Activated CD8-positive, alpha-beta memory T cell treated with anti-CD3 and anti-CD28 coated beads, Interleukin-2, amount 50 U/mL, for 1 hour (primary cell): ENCODE measurements around the gene RIMS1.

ENCODE experiments used
- DNase-seq: peaks from one replicate; pipeline ENCODE4 v3.0.0-alpha.2; 2020; ENCODE audit errors: extremely low read depth

RIMS1 gene

DNA sequence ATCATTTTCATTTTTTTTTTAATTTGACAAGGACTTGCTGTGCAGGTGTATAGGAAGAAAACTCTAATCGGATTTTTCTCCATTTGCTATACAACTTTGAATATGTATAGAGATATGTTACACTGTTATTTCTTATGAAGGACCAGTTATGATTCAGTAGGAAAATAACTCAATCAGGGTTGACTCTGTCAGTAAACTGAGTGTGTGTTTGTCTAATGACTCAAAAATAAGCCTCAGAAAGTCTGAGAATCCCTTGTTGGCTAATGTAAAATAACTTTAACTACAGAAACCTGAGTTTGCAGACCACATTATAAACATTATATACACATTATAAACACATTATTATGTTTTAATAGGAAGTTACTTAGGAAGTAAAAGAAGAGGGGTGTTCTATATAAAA lies 352.6 kb downstream of the RIMS1 start:
- DNase-seq, result no peak

GRCh38 chr6:72245565-72245964 lies 359.2 kb downstream of the RIMS1 start:
- no peak for DNase-seq

DNA sequence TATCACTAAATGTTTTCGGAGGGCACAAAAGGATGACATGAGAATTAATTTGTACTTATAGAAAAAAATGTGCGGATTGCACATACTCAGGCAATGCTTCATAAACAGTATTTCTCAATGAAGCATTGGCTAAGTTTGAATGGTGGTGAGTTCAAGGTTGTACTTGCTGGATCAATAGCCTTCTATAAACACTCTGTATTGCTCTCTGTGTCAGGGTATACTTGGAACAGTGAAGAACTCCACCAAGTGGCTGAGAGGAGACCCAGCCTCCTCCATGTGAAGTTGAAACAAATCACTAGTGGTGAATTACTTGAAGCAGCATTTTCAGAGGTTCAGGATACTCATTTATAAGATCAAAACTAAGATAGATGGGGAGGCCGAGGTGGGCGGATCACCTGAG lies 360.6 kb downstream of the RIMS1 start:
- no peak for DNase-seq

GRCh38 chr6:72248621-72249020 lies 362.3 kb downstream of the RIMS1 start:
- no peak for DNase-seq

- DNase-seq, result no peak
These were observed 364.3 kb downstream of the RIMS1 start for GRCh38 chr6:72250664-72251063.

DNA sequence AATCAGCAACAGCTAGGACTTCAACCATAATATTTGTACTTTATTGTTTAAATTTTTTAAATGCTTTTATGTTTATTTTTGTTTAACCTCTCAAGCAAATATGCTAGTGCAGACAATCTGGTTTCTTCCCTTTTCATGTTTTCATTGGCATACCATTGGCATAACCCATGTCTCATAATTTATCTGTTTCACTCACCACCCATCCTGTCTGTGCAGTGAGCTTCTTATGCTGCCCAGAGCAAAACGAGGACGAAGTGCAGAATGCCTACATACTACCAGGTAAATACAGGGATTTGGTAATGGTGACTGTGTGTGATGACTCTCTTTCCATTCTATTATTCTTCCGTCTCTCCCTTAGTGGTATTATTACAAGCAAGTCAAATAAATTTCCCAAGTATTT lies 374.1 kb downstream of the RIMS1 start:
- no peak for DNase-seq

- no peak for DNase-seq
These were observed 375.2 kb downstream of the RIMS1 start for GRCh38 chr6:72261554-72261953.

GRCh38 chr6:72262254-72262653 lies 375.9 kb downstream of the RIMS1 start:
- DNase-seq, result no peak

DNA sequence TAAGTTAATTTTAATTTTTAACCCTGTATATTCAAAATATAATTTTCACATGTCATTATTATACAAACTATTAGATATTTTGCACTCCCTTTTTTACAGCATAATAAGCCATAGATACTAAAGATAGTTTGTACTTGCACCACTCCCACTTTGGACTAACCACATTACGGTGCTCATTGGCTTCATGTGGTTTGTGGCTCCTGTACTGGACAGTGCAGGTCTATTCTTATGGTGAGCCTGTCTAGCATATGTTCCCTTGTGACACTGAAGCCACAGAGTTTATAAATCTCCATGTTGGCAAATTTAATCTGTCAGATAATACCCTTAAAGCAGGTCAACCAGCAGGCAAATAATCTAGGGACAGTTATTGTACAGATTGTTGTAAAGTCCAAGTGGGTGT lies 381.1 kb downstream of the RIMS1 start:
- DNase-seq, result no peak

- DNase-seq, result no peak
These were observed 385.2 kb downstream of the RIMS1 start for GRCh38 chr6:72271531-72271930.

- DNase-seq, result no peak
These were observed 386.6 kb downstream of the RIMS1 start for GRCh38 chr6:72272958-72273357.

GRCh38 chr6:72275888-72276287 lies 389.5 kb downstream of the RIMS1 start:
- no peak for DNase-seq

- no peak for DNase-seq
These were observed 395.9 kb downstream of the RIMS1 start for GRCh38 chr6:72282201-72282600.

GRCh38 chr6:72283571-72283970 lies 397.2 kb downstream of the RIMS1 start:
- DNase-seq, result no peak

DNA sequence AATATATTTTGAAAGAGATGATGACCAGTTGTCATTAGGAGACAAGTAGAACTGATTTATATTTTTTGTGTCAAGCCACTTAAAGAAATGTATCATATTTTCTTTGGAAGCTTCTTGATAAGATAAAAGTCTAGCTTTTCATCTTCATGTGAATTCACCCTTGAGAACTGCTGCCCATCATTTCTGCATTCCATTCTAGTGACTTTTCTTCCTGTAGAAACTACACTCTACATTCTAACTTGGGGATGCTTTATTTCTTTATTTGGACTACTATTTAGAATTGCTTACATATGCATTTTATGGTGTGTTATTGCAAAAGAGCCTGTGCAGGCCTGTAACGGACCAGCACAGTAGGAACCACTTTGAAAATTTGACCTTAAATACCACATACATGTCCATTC lies 400.6 kb downstream of the RIMS1 start:
- DNase-seq, result no peak

- DNase-seq, result no peak
These were observed 401.5 kb downstream of the RIMS1 start for GRCh38 chr6:72287801-72288200.

GRCh38 chr6:72288592-72288991 lies 402.2 kb downstream of the RIMS1 start:
- no peak for DNase-seq

DNA sequence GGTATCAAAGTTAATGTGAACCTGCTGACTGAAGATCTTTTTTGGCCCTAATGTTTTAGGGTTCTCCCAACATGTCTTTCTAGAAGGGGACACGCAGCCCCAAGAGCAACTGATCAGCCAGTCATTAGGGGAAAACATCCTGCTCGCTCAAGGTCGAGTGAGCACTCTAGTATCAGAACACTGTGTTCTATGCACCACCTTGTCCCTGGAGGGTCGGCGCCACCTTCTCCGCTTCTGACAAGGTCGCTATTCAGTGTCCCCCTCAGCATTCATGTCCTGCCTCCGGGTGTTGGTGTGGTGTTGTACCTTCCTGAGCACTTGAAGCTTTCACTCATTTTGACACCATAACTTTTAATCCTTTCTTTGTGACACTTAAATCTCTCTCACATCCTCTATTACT lies 404.3 kb downstream of the RIMS1 start:
- DNase-seq, result no peak

DNA sequence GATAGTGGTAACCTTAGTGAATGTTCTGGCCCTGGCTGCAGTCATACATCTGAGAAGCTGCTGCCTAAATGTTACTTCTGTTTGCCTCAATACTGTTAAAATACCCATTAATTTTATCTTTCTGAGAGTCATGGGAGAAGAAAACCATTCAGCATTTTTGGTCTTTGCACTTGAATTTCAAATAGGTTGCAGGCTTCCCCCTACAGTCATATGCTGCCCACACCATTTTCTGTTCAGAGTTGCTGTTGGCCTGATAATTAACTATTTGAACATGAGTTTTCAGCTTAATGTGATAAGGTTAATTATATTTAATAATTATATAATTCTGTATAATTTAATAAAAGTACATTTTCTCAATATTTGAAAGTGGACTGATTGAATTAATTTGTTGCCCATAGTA lies 410.0 kb downstream of the RIMS1 start:
- no peak for DNase-seq

GRCh38 chr6:72305971-72306370 lies 419.6 kb downstream of the RIMS1 start:
- DNase-seq, result no peak

DNA sequence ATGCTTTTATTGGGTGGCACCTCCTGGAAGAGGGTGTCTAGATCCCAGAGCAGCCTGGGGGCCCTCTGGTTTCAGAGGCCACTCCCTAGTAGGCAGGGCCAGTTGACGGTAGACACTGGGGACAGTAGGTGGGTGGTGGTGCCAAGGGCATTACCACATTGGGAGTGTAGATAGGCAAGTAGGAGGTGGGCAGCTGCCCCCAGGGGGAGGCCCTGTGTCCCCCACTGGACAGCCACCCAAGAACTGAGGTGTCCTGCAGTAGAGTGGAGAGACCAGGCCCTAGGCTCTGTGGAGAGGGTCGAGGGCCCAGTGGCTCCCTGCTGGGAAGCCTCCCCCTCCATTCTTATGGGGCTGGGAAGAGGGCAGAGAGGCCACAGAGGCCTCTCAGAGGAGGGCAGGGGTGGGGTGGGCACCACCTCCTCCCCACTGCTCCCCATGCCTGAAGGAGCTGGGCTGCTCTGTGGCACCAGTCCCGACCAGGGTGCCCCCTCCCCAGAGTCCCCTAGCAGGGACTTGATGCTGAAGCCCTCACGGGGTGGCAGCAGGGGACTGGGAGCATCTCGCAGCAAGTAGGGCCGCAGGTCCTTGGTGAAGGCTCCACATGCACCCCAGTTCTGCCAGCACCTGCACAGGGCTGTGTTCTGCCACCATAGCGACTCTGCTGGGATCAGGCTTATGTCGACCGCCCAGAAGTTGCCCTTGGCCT lies 430.5 kb downstream of the RIMS1 start:
- DNase-seq, result no peak

- no peak for DNase-seq
These were observed 435.4 kb downstream of the RIMS1 start for GRCh38 chr6:72321788-72322187.

DNA sequence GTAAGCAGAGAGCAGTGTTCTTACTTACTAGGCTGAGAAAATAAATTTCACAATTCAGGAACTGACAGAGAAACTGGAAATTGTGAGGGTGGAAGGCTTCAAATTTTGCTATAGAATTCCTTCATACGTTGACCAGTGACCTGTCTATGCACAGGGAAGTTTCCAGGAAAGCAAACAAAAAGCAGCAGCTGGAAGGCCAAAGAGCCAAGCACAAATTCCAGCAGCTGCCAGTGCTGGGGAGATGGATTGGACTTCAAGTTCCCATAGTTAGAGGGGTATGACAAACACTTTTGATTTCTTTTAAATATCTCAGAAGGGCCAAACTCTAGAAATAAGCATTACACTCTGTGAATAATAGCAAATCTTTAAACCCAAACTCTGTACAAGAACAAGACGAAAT lies 436.4 kb downstream of the RIMS1 start:
- DNase-seq, result no peak

DNA sequence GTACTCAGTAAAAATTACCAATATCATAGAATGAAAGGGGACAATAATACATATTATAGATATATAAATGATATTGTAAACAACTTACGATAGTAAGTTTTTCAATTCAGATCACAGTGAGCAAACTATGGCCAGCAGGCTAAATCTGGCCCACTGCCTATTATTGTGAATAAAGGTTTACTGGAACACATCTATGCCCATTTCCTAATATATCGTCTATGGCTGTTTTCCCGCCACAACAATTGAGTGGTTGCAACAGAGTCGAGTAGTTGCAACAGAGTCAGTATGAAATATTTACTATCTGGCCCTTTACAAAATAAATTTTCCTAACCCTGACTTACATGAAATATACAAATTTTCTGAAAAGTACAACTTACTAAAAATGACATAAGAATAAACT lies 438.2 kb downstream of the RIMS1 start:
- no peak for DNase-seq
